Measurements from ENCODE around the gene CCDC30. TPM values are rescaled to one million over a fixed set of nuclear protein-coding genes. Genes with fewer than 3 reads are reported as not detected.

Gene CCDC30
- total RNA-seq, 4 donors from 2014 or later: 0.38 to 2.2 (median 1.0) TPM

DNA sequence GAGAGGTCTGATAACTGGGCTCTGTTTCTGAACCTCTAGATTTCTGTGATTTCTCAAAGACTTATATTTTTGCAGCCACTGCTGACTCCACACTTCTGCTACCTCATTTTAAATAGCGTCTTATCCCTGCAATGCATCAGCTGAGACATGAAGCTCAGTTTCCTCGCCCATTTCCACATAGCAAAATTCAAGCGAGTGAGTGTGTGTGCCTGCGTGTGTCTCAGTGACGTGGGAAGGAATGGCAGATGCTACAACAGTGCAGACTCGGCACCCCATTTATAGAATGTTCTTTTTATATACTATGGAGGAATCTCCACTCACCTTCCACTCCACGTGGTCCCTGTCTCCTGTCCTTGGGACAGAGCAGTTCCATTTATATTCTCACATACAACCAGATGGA is 43.0 kb upstream of the CCDC30 start:
- WGBS, 2 donors: 41 to 55% methylated on average over 7 of the region's 7 CpGs
- DNase-seq (ENCODE audit: low spot score in 2 of 2): no peak
- H3K4me3 ChIP-seq (ENCODE audit: low read depth, poor library complexity, severe bottlenecking): no peak overlapping the region
- no peak for TF ChIP-seq POLR2A (IDR thresholded peaks at IDR 0.05)
- intact Hi-C loops (cut with DNase I; ENCODE audit: low total_unique reads): no loop called here

DNA sequence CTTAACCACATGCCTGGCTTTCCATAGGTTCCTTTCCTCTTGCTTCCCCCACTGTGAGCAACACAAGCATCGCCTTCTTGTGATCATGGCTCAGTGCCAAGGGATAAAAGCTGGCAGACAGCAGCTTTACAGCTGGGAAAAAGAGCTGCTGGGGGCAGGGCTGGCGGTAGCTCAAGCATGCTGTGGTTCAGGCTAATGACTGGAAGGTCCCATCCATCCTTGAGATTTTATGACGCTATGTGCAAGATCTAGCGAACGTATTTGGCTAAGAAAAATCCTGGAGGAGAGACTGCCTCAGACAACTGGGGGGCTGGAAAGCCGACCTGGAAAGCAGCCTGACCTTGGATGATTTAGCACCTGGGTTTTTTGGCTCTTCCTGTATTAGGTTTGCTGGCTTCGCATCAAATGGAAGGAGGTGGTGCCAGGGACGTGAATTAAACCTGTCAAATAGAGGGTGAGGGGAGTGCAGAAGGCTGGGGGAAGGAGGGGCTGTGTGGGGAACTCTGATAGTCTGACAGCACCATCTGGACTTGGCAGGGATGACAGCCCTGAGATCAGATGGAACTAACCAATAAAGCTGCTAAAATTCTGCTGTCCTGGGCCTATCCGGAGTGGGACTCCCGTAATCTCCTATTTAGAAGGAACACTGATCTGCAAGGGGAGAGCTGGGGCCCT is 42.0 kb upstream of the CCDC30 start:
- no peak for DNase-seq (ENCODE audit: low spot score in 2 of 2)
- intact Hi-C loops (cut with DNase I; ENCODE audit: low total_unique reads): no loop called here
- no peak overlapping the region for H3K4me3 ChIP-seq (ENCODE audit: low read depth, poor library complexity, severe bottlenecking)
- WGBS, 2 donors: 14 to 20% methylated on average over 10 of the region's 10 CpGs
- no peak for TF ChIP-seq POLR2A (IDR thresholded peaks at IDR 0.05)
- TF ChIP-seq, protein P1, sequence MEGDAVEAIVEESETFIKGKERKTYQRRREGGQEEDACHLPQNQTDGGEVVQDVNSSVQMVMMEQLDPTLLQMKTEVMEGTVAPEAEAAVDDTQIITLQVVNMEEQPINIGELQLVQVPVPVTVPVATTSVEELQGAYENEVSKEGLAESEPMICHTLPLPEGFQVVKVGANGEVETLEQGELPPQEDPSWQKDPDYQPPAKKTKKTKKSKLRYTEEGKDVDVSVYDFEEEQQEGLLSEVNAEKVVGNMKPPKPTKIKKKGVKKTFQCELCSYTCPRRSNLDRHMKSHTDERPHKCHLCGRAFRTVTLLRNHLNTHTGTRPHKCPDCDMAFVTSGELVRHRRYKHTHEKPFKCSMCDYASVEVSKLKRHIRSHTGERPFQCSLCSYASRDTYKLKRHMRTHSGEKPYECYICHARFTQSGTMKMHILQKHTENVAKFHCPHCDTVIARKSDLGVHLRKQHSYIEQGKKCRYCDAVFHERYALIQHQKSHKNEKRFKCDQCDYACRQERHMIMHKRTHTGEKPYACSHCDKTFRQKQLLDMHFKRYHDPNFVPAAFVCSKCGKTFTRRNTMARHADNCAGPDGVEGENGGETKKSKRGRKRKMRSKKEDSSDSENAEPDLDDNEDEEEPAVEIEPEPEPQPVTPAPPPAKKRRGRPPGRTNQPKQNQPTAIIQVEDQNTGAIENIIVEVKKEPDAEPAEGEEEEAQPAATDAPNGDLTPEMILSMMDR (IDR thresholded peaks at IDR 0.05): no peak

DNA sequence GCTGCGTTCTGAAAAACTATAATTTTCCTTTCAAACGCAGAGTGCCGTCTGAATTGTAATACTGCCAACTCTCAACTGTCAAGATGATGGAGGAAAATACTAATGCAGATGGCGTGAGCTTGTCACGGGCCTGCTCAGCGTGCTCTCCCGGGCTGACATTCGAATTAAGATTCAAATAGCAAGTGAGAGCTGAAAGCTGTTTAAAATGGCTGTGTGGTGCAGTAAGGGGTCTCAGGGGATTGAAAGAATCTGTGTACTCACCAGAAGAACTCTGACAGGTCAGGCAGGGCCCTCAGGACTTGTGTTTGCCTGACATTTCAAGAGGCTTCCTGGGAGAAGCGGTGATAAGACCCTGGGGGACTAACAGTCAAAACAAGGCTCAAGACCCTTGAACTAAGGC is 40.3 kb upstream of the CCDC30 start:
- no peak for DNase-seq (ENCODE audit: low spot score in 2 of 2)
- WGBS, 2 donors: 65 to 67% methylated on average over 9 of the region's 9 CpGs
- TF ChIP-seq, protein P1 (IDR thresholded peaks at IDR 0.05): no peak
- no peak for TF ChIP-seq POLR2A (IDR thresholded peaks at IDR 0.05)
- intact Hi-C loops (cut with DNase I; ENCODE audit: low total_unique reads): no loop called here
- H3K4me3 ChIP-seq (ENCODE audit: low read depth, poor library complexity, severe bottlenecking): no peak overlapping the region

DNA sequence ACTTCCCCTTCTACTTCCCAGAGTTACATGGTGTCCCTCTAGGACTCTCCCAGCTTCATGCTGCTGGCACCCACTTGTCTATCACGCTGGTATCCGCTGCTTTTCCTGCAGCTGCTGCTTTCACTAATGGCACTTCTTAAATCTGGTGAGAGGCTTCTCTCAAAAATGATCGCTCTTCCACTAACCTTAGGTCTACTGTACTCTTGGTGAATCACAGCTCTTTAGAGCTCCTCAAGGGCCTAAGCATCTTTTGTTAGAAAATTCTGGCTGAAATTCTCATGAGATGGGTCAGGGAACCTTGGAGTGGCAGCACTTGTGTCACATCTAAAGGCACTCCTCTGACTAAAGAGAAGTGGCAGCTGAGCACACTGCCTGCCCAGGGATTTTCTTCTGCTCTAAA is 39.4 kb upstream of the CCDC30 start:
- 80 to 90% methylated on average over 3 of the region's 3 CpGs for WGBS, 2 donors
- TF ChIP-seq POLR2A (IDR thresholded peaks at IDR 0.05): no peak
- TF ChIP-seq, protein P1 (IDR thresholded peaks at IDR 0.05): no peak
- intact Hi-C loops (cut with DNase I; ENCODE audit: low total_unique reads): no loop called here
- DNase-seq (ENCODE audit: low spot score in 2 of 2): no peak
- no peak overlapping the region for H3K4me3 ChIP-seq (ENCODE audit: low read depth, poor library complexity, severe bottlenecking)

DNA sequence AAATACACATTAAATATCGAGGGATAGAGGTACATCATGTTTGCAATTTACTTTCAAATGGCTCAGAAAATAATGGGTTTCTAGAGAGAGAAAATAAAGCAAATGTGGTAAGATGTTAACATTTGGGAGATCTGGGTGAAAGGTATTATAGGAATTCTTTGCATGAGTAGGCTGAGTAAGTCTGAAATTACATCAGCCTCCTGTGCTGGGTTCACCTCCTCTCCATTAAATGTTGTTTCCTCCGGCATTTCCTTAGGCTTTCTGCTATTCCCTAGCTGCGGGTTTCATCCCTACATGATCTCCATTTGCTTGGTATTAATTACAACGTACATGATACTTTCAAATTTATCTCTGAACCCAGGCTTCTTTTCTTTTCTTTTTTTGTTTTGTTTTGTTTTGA is 38.9 kb upstream of the CCDC30 start:
- no peak overlapping the region for H3K4me3 ChIP-seq (ENCODE audit: low read depth, poor library complexity, severe bottlenecking)
- no peak for TF ChIP-seq POLR2A (IDR thresholded peaks at IDR 0.05)
- TF ChIP-seq, protein P1 (IDR thresholded peaks at IDR 0.05): no peak
- DNase-seq (ENCODE audit: low spot score in 2 of 2): no peak
- intact Hi-C loops (cut with DNase I; ENCODE audit: low total_unique reads): no loop called here
- 85 to 88% methylated on average over 4 of the region's 4 CpGs for WGBS, 2 donors

DNA sequence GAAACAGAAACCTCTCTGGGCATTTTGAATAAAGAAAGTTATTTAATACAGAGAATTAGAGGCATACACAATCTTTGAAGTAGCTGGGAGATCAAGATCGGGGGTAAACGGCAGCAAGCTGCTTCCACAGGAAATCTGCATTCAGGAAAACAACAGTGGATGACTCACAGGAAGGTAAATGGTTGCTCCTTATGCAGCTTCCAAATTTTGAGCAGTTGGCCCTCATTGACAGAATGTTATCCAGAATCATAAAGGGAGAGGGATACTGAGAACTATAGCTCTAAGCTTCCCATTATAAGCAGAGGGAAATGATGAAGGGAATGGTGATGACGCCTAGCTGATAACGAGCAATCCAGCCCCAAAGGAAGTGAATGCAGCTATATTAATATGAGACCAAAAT is 35.8 kb upstream of the CCDC30 start:
- DNase-seq (ENCODE audit: low spot score in 2 of 2): no peak
- 54 to 66% methylated on average over 4 of the region's 4 CpGs for WGBS, 2 donors
- intact Hi-C loops (cut with DNase I; ENCODE audit: low total_unique reads): no loop called here
- H3K4me3 ChIP-seq (ENCODE audit: low read depth, poor library complexity, severe bottlenecking): no peak overlapping the region
- no peak for TF ChIP-seq POLR2A (IDR thresholded peaks at IDR 0.05)
- TF ChIP-seq, protein P1 (IDR thresholded peaks at IDR 0.05): no peak
